KOPT-K1 (cell line): ENCODE measurements around the gene ROCK2.
"Not testable (repeated sequence)": the region's sequence is repeated elsewhere in the genome, so short reads cannot be mapped to it uniquely, and the experiment has no call there.

ENCODE experiments used
- H3K27ac ChIP-seq: fragments of 200-600 bp; sonication (generic); 2 replicates; pipeline ENCODE4 v1.5.1; 2016; ENCODE audit warnings: antibody characterized with exemption, mild to moderate bottlenecking, low read depth, low read length; ENCODE audit not compliant: poor library complexity, severe bottlenecking
- H3K36me3 ChIP-seq: fragments of 200-600 bp; sonication (generic); 2 replicates; pipeline ENCODE4 v1.5.1; 2017; ENCODE audit warnings: antibody characterized with exemption, mild to moderate bottlenecking, low read length, moderate library complexity; ENCODE audit not compliant: insufficient read depth
- H3K9me3 ChIP-seq: fragments of 200-600 bp; sonication (generic); 2 replicates; pipeline ENCODE4 v1.5.1; 2017; ENCODE audit warnings: antibody characterized with exemption, low read length, mild to moderate bottlenecking; ENCODE audit not compliant: insufficient read depth, poor library complexity, severe bottlenecking

The ROCK2 gene

GRCh38 chr2:11168488-11168887 is 175.9 kb downstream of the ROCK2 start:
- Histone ChIP-seq H3K36me3 (no peaks in the 10 kb centered on the region), H3K27ac (no peak overlapping the region), H3K9me3 (no peaks in the 10 kb centered on the region)

- no peak overlapping the region for H3K27ac ChIP-seq
- H3K36me3 ChIP-seq: no peaks in the 10 kb centered on the region
- no peaks in the 10 kb centered on the region for H3K9me3 ChIP-seq
These were observed 178.0 kb downstream of the ROCK2 start for GRCh38 chr2:11166476-11166875.

GRCh38 chr2:11165046-11165445 is 179.4 kb downstream of the ROCK2 start:
- H3K9me3 ChIP-seq, H3K36me3 ChIP-seq, H3K27ac ChIP-seq: not testable (repeated sequence)

GRCh38 chr2:11163439-11164317 is 180.8 kb downstream of the ROCK2 start:
- H3K36me3 ChIP-seq: no peaks in the 10 kb centered on the region
- H3K27ac ChIP-seq: no peak overlapping the region
- H3K9me3 ChIP-seq: no peaks in the 10 kb centered on the region

GRCh38 chr2:11161747-11162146 is 182.7 kb downstream of the ROCK2 start:
- H3K27ac ChIP-seq: peak overlapping the region; percentile 59
- no peaks in the 10 kb centered on the region for H3K9me3 ChIP-seq

GRCh38 chr2:11160731-11161455 is 183.5 kb downstream of the ROCK2 start:
- Histone ChIP-seq H3K9me3 (no peaks in the 10 kb centered on the region), H3K27ac (peak overlapping the region; percentile 59), H3K36me3 (no peaks in the 10 kb centered on the region)

More at GRCh38 chr2:11161747-11162146, 182.7 kb downstream of the ROCK2 start:
- no peaks in the 10 kb centered on the region for H3K36me3 ChIP-seq

GRCh38 chr2:11160256-11160655 is 184.2 kb downstream of the ROCK2 start:
- H3K36me3 ChIP-seq: no peaks in the 10 kb centered on the region
- no peaks in the 10 kb centered on the region for H3K9me3 ChIP-seq
- peak overlapping the region; percentile 59 for H3K27ac ChIP-seq

GRCh38 chr2:11159574-11160170 is 184.8 kb downstream of the ROCK2 start:
- Histone ChIP-seq H3K27ac (no peak overlapping the region), H3K36me3 (no peaks in the 10 kb centered on the region), H3K9me3 (no peaks in the 10 kb centered on the region)

GRCh38 chr2:11158916-11159573 is 185.4 kb downstream of the ROCK2 start:
- Histone ChIP-seq H3K9me3 (no peaks in the 10 kb centered on the region), H3K36me3 (no peaks in the 10 kb centered on the region)

GRCh38 chr2:11157731-11158130 is 186.7 kb downstream of the ROCK2 start:
- Histone ChIP-seq H3K27ac (no peak overlapping the region), H3K36me3 (no peaks in the 10 kb centered on the region), H3K9me3 (no peaks in the 10 kb centered on the region)

More at GRCh38 chr2:11158916-11159573, 185.4 kb downstream of the ROCK2 start:
- H3K27ac ChIP-seq: no peak overlapping the region

GRCh38 chr2:11157296-11157695 is 187.1 kb downstream of the ROCK2 start:
- H3K9me3 ChIP-seq: no peaks in the 10 kb centered on the region
- no peak overlapping the region for H3K27ac ChIP-seq
- H3K36me3 ChIP-seq: no peaks in the 10 kb centered on the region

- H3K27ac ChIP-seq: no peak overlapping the region
- H3K36me3 ChIP-seq: no peaks in the 10 kb centered on the region
- no peaks in the 10 kb centered on the region for H3K9me3 ChIP-seq
These were observed 187.9 kb downstream of the ROCK2 start for GRCh38 chr2:11156396-11157075.

GRCh38 chr2:11155381-11156035 is 188.9 kb downstream of the ROCK2 start, which contains the start of gene SLC66A3:
TSS of gene SLC66A3 (plus strand) at chr2:11155467. CDS start at chr2:11155547, 80 bp downstream.
- no peaks in the 10 kb centered on the region for H3K36me3 ChIP-seq
- H3K27ac ChIP-seq: peak within 1 kb of the TSS; percentile 59
- H3K9me3 ChIP-seq: no peaks in the 10 kb centered on the region

- Histone ChIP-seq H3K36me3 (no peaks in the 10 kb centered on the region), H3K27ac (peak overlapping the region; percentile 55), H3K9me3 (no peaks in the 10 kb centered on the region)
These were observed 189.5 kb downstream of the ROCK2 start for GRCh38 chr2:11154923-11155380.
